Astrocyte of the cerebellum (primary cell): ENCODE measurements around the gene HOXA2.

Experiments
- DNase-seq: peaks from one replicate; pipeline ENCODE4 v3.0.0-alpha.2; 2011; ENCODE audit warnings: low read depth
- H3K4me3 ChIP-seq: 2 replicates; pipeline ENCODE4 v1.5.1; 2011; ENCODE audit warnings: mild to moderate bottlenecking, low read depth, low read length, moderate library complexity
- CTCF ChIP-seq: IDR thresholded peaks from 2 replicates; pipeline ENCODE4 v1.5.1; 2012; ENCODE audit warnings: low read length, low read depth, moderate library complexity, mild to moderate bottlenecking; ENCODE audit errors: missing control alignments
- in situ Hi-C: cut with HindIII; loops from 2 replicates; pipeline ENCODE4 v1.10.0; 2017; ENCODE audit warnings: low sequenced_read_pairs

Gene HOXA2

GRCh38 chr7:27103489-27104226 is 1.2 kb upstream of the HOXA2 start:
- H3K4me3 ChIP-seq: peak overlapping the region; percentile 91
- TF ChIP-seq CTCF: no peak
- no peak for DNase-seq
- in situ Hi-C loops: no loop called here

- DNase-seq: no peak
- in situ Hi-C loops: no loop called here
- TF ChIP-seq CTCF: no peak
- H3K4me3 ChIP-seq: peak overlapping the region; percentile 91
Observed at GRCh38 chr7:27101957-27102580, 414 bp downstream of the HOXA2 start.

GRCh38 chr7:27101171-27101956 is 1.1 kb downstream of the HOXA2 start:
- DNase-seq: no peak
- peak overlapping the region; percentile 91 for H3K4me3 ChIP-seq
- in situ Hi-C loops: no loop called here
- TF ChIP-seq CTCF: no peak

GRCh38 chr7:27100694-27101170 is 1.8 kb downstream of the HOXA2 start:
- DNase-seq: no peak
- in situ Hi-C loops: no loop called here
- H3K4me3 ChIP-seq: peak overlapping the region; percentile 91
- no peak for TF ChIP-seq CTCF

GRCh38 chr7:27099453-27100370 is 2.8 kb downstream of the HOXA2 start:
- TF ChIP-seq CTCF: no peak
- in situ Hi-C loops: no loop called here
- peak overlapping the region; percentile 91 for H3K4me3 ChIP-seq
- DNase-seq: no peak
